Fibroblast of pulmonary artery (primary cell): ENCODE results near the gene SLC9A7.

ENCODE experiments used
- DNase-seq: peaks from one replicate; pipeline ENCODE4 v3.0.0-alpha.2; 2010; ENCODE audit warnings: low read depth
- H3K4me3 ChIP-seq: replicated peaks from 2 replicates; pipeline ENCODE4 v1.5.1; 2011; ENCODE audit warnings: low read depth, mild to moderate bottlenecking, control low read depth, low read length, moderate library complexity
- CTCF ChIP-seq: IDR thresholded peaks from 2 replicates; pipeline ENCODE4 v1.5.1; 2011; ENCODE audit warnings: mild to moderate bottlenecking, control low read depth, low read length, inconsistent platforms; ENCODE audit errors: missing control alignments

Gene SLC9A7

GRCh38 chrX:46653482-46653881 lies 105.4 kb downstream of the SLC9A7 start:
- peak; percentile 48 for TF ChIP-seq CTCF
- DNase-seq = peak; percentile 33
- no peak overlapping the region for H3K4me3 ChIP-seq

- no peak overlapping the region for H3K4me3 ChIP-seq
- no peak for TF ChIP-seq CTCF
Measured at GRCh38 chrX:46649421-46650260, 109.3 kb downstream of the SLC9A7 start.

GRCh38 chrX:46648660-46649059 lies 110.3 kb downstream of the SLC9A7 start:
- DNase-seq = no peak
- no peak for TF ChIP-seq CTCF

More at GRCh38 chrX:46649421-46650260, 109.3 kb downstream of the SLC9A7 start:
- peak; percentile 52 for DNase-seq

GRCh38 chrX:46647251-46647650 lies 111.7 kb downstream of the SLC9A7 start:
- DNase-seq = no peak
- no peak for TF ChIP-seq CTCF
- no peak overlapping the region for H3K4me3 ChIP-seq

More at GRCh38 chrX:46648660-46649059, 110.3 kb downstream of the SLC9A7 start:
- no peak overlapping the region for H3K4me3 ChIP-seq

- no peak for DNase-seq
- no peak for TF ChIP-seq CTCF
- no peak overlapping the region for H3K4me3 ChIP-seq
Measured at GRCh38 chrX:46645614-46646013, 113.3 kb downstream of the SLC9A7 start.

GRCh38 chrX:46643636-46644035 lies 115.3 kb downstream of the SLC9A7 start:
- DNase-seq = no peak
- TF ChIP-seq CTCF = no peak

GRCh38 chrX:46642145-46642544 lies 116.8 kb downstream of the SLC9A7 start:
- DNase-seq = peak; percentile 54
- no peak overlapping the region for H3K4me3 ChIP-seq
- TF ChIP-seq CTCF = peak; percentile 31

More at GRCh38 chrX:46643636-46644035, 115.3 kb downstream of the SLC9A7 start:
- H3K4me3 ChIP-seq = no peak overlapping the region
